Measurements from ENCODE around the gene ABHD16A. TPM values are rescaled to one million over a fixed set of nuclear protein-coding genes. Genes with fewer than 3 reads are reported as not detected.

The ABHD16A gene
- total and polyA plus RNA-seq, 2 of the 13 experiments (the other 11 are each of a cell fraction or from before 2014, with no cell fraction given): 43.5 to 45.4 TPM

DNA sequence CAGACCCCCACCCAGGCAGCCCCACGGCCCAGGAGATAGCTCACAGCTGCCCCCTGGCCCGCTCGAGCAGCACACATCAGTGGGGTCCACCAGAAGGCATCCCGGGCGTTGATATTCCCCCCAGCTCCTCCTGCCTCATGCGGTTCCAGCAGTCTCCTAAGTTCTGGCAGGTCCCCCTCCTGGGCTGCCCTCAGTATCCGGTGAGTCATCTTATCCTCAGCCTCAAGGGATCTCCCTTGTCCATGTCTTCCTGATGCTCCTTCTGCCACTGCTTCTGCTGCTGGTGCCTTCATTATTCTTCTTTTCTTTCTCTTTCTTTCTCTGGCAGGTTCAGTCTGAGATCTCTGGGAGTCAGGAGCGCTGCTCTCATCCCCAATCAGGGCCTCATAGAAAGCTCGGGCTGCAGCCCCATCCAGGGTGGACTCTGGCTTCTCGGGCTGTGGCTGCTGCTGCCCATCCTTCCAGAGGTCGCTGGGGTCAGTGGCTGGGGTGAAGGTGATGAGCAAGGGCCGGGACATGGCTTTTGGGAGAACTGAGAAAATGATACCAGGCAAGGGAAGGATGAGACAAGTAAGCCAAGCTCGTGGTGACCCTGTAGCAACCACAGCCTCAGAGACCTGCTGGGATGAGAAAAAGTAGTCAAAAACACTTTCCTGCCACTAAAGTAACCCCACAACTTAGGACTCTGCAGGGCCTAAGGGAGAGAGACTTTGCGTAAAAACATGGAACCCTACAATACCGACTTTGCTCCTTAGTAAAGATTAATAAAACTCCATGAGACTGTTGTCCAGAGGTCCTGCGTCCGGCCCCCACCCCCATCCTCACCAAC, 38.9 kb downstream of the ABHD16A start (continued):
- TF ChIP-seq ZNF235 (CRISPR knock-in tag; IDR thresholded peaks at IDR 0.05; ENCODE audit: borderline replicate concordance): no peak
- 0 out of 2 replicates have a peak, but pooled peaks have one; percentile 4 for TF ChIP-seq AHDC1 (CRISPR knock-in tag; IDR thresholded peaks at IDR 0.05; ENCODE audit: borderline replicate concordance)
- no peak for TF ChIP-seq ZNF383 (CRISPR knock-in tag; IDR thresholded peaks at IDR 0.05; ENCODE audit: borderline replicate concordance)
- peak; percentile 74 for TF ChIP-seq ZBTB38 (CRISPR knock-in tag; IDR thresholded peaks at IDR 0.05)
- TF ChIP-seq ARID4A (CRISPR knock-in tag; IDR thresholded peaks at IDR 0.05; ENCODE audit: borderline replicate concordance): 0 out of 2 replicates have a peak, but pooled peaks have one; percentile 41
- 0 out of 2 replicates have a peak, but pooled peaks have one; percentile 11 for TF ChIP-seq HNF1B (CRISPR knock-in tag; IDR thresholded peaks at IDR 0.05)
- no peak for TF ChIP-seq NCOR1 (IDR thresholded peaks at IDR 0.05; ENCODE audit: borderline replicate concordance, low read length)
- no peak; the same call in 1 of the 2 replicates for TF ChIP-seq ETV6 (CRISPR knock-in tag; conservative IDR thresholded peaks at IDR 0.05)
- no peak for TF ChIP-seq POLR2AphosphoS5 (IDR thresholded peaks at IDR 0.05; ENCODE audit: low read depth, low read length)
- TF ChIP-seq CREM (IDR thresholded peaks at IDR 0.05): no peak
- TF ChIP-seq CREM (CRISPR knock-in tag; IDR thresholded peaks at IDR 0.05): no peak
- TF ChIP-seq HOXA3 (CRISPR knock-in tag; IDR thresholded peaks at IDR 0.05): no peak
- TF ChIP-seq, protein P1, sequence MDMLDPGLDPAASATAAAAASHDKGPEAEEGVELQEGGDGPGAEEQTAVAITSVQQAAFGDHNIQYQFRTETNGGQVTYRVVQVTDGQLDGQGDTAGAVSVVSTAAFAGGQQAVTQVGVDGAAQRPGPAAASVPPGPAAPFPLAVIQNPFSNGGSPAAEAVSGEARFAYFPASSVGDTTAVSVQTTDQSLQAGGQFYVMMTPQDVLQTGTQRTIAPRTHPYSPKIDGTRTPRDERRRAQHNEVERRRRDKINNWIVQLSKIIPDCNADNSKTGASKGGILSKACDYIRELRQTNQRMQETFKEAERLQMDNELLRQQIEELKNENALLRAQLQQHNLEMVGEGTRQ (IDR thresholded peaks at IDR 0.05; ENCODE audit: low read depth, low read length): no peak
- TF ChIP-seq, protein P1 (CRISPR knock-in tag; IDR thresholded peaks at IDR 0.05; ENCODE audit: borderline replicate concordance): no peak
